Measurements from ENCODE around the gene GNG7.
"Not testable (repeated sequence)": the region's sequence is repeated elsewhere in the genome, so short reads cannot be mapped to it uniquely, and the experiment has no call there.

The GNG7 gene

DNA sequence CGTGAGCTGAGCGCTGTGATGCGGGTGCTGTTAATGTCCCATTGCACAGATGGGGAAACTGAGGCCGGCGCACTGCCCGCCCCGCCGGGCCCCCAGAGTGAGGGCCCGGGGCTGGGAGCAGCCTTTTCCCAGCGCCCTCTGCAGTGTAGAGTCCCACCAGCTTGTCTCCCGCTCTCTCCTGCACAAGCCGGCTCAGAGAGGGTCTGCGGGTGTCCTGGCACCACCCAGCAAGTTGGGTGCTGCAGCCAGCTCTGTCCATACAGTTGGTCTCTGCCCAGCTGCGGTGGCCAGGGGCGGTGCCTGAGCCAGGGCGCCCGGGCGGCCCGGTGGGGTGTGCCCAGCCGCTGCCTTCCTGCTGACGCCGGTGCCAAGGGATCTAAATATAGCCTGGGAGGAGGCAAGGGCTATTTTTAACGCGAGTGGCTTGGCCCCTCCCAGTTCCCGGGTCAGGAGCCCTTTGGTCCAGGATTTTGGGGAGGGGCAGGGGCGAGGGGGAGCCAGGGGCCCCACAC is 207.3 kb downstream of the GNG7 start:
- DNase-seq (ENCODE audit: extremely low spot score), result no peak

GRCh38 chr19:2494447-2495129 is 207.9 kb downstream of the GNG7 start:
- CTCF ChIA-PET, result no interaction called here
- DNase-seq (ENCODE audit: extremely low spot score), result no peak
- POLR2A ChIA-PET, result interaction anchor here (8.9 kb wide), 1 partner anchor 18 kb away, joined by 64 read pairs; the partner anchor contains the start of gene GADD45B
- TF ChIP-seq ARNT (IDR thresholded peaks at IDR 0.05) (no peak), PKNOX1 (IDR thresholded peaks at IDR 0.05) (no peak), SP1 (IDR thresholded peaks at IDR 0.05) (no peak), TARDBP (IDR thresholded peaks at IDR 0.05) (no peak)

More for the DNA sequence above, 207.3 kb downstream of the GNG7 start:
- POLR2A ChIA-PET, result interaction anchor here (8.9 kb wide), 1 partner anchor 19 kb away, joined by 64 read pairs; the partner anchor contains the start of gene GADD45B
- CTCF ChIA-PET, result no interaction called here
- TF ChIP-seq FOXM1 (IDR thresholded peaks at IDR 0.05; ENCODE audit: borderline replicate concordance) (no peak), BHLHE40 (IDR thresholded peaks at IDR 0.05; ENCODE audit: borderline replicate concordance) (no peak), PKNOX1 (IDR thresholded peaks at IDR 0.05) (no peak), ZNF384 (IDR thresholded peaks at IDR 0.05) (no peak), CTBP1 (IDR thresholded peaks at IDR 0.05; ENCODE audit: borderline replicate concordance) (no peak), FOXA1 (IDR thresholded peaks at IDR 0.05) (no peak), LEF1 (IDR thresholded peaks at IDR 0.05; ENCODE audit: borderline replicate concordance) (no peak), SUZ12 (IDR thresholded peaks at IDR 0.05) (no peak), SP1 (IDR thresholded peaks at IDR 0.05) (no peak), HDGF (IDR thresholded peaks at IDR 0.05; ENCODE audit: borderline replicate concordance) (no peak), ELF4 (IDR thresholded peaks at IDR 0.05) (no peak), FOXK2 (IDR thresholded peaks at IDR 0.05) (no peak), ARNT (IDR thresholded peaks at IDR 0.05) (no peak), NFRKB (IDR thresholded peaks at IDR 0.05) (no peak), TARDBP (IDR thresholded peaks at IDR 0.05) (no peak), L3MBTL2 (conservative IDR thresholded peaks at IDR 0.05) (no peak)

GRCh38 chr19:2494084-2494446 is 208.4 kb downstream of the GNG7 start:
- TF ChIP-seq HDGF (IDR thresholded peaks at IDR 0.05; ENCODE audit: borderline replicate concordance) (no peak), ARNT (IDR thresholded peaks at IDR 0.05) (no peak), L3MBTL2 (conservative IDR thresholded peaks at IDR 0.05) (no peak), SUZ12 (IDR thresholded peaks at IDR 0.05) (no peak), NFRKB (IDR thresholded peaks at IDR 0.05) (no peak), BHLHE40 (IDR thresholded peaks at IDR 0.05; ENCODE audit: borderline replicate concordance) (no peak), PKNOX1 (IDR thresholded peaks at IDR 0.05) (no peak), LEF1 (IDR thresholded peaks at IDR 0.05; ENCODE audit: borderline replicate concordance) (no peak), ZNF384 (IDR thresholded peaks at IDR 0.05) (no peak)
- ChIA-PET POLR2A (interaction anchor here (8.9 kb wide), 1 partner anchor 18 kb away, joined by 64 read pairs; the partner anchor contains the start of gene GADD45B), CTCF (no interaction called here)
- DNase-seq (ENCODE audit: extremely low spot score), result no peak

- POLR2A ChIA-PET, result interaction anchor here (8.9 kb wide), 1 partner anchor 17 kb away, joined by 64 read pairs; the partner anchor contains the start of gene GADD45B
- CTCF ChIA-PET; DNase-seq (ENCODE audit: extremely low spot score): not testable (repeated sequence)
Measured at GRCh38 chr19:2493448-2493847, 209.0 kb downstream of the GNG7 start.

GRCh38 chr19:2492870-2493269 is 209.6 kb downstream of the GNG7 start:
- CTCF ChIA-PET, result no interaction called here
- no peak for DNase-seq (ENCODE audit: extremely low spot score)

More at GRCh38 chr19:2492870-2493269, 209.6 kb downstream of the GNG7 start:
- TF ChIP-seq FOXM1 (IDR thresholded peaks at IDR 0.05; ENCODE audit: borderline replicate concordance) (no peak), ARNT (IDR thresholded peaks at IDR 0.05) (no peak), FOXK2 (IDR thresholded peaks at IDR 0.05) (no peak), FOXA1 (IDR thresholded peaks at IDR 0.05) (no peak), HDGF (IDR thresholded peaks at IDR 0.05; ENCODE audit: borderline replicate concordance) (no peak), TARDBP (IDR thresholded peaks at IDR 0.05) (no peak), SP1 (IDR thresholded peaks at IDR 0.05) (no peak), CTBP1 (IDR thresholded peaks at IDR 0.05; ENCODE audit: borderline replicate concordance) (no peak), SUZ12 (IDR thresholded peaks at IDR 0.05) (no peak), L3MBTL2 (conservative IDR thresholded peaks at IDR 0.05) (no peak), BHLHE40 (IDR thresholded peaks at IDR 0.05; ENCODE audit: borderline replicate concordance) (no peak), PKNOX1 (IDR thresholded peaks at IDR 0.05) (no peak), ELF4 (IDR thresholded peaks at IDR 0.05) (no peak), LEF1 (IDR thresholded peaks at IDR 0.05; ENCODE audit: borderline replicate concordance) (no peak)
- POLR2A ChIA-PET, result interaction anchor here (8.9 kb wide), 1 partner anchor 17 kb away, joined by 64 read pairs; the partner anchor contains the start of gene GADD45B
